Measurements from ENCODE around the gene JAKMIP3.
"Not testable (repeated sequence)": the region's sequence is repeated elsewhere in the genome, so short reads cannot be mapped to it uniquely, and the experiment has no call there.

Gene JAKMIP3

GRCh38 chr10:132066812-132067211 is 1.1 kb downstream of the JAKMIP3 start:
- DNase-seq: no peak

GRCh38 chr10:132068431-132069121 is 2.8 kb downstream of the JAKMIP3 start:
- no peak for DNase-seq

- DNase-seq: no peak
Observed at GRCh38 chr10:132069122-132069848, 3.5 kb downstream of the JAKMIP3 start.

GRCh38 chr10:132069849-132070182 is 4.1 kb downstream of the JAKMIP3 start:
- no peak for DNase-seq

GRCh38 chr10:132070724-132071123 is 5.0 kb downstream of the JAKMIP3 start:
- DNase-seq: no peak

- DNase-seq: no peak
Observed at GRCh38 chr10:132071667-132072066, 5.9 kb downstream of the JAKMIP3 start.

- no peak for DNase-seq
Observed at GRCh38 chr10:132075909-132076577, 10.3 kb downstream of the JAKMIP3 start.

- DNase-seq: no peak
Observed at GRCh38 chr10:132076578-132077081, 10.9 kb downstream of the JAKMIP3 start.

- no peak for DNase-seq
Observed at GRCh38 chr10:132077091-132077490, 11.3 kb downstream of the JAKMIP3 start.

- no peak for DNase-seq
Observed at GRCh38 chr10:132078746-132079345, 13.1 kb downstream of the JAKMIP3 start.

- not testable (repeated sequence) for DNase-seq
Observed at GRCh38 chr10:132084384-132084783, 18.6 kb downstream of the JAKMIP3 start.

- DNase-seq: not testable (repeated sequence)
Observed at GRCh38 chr10:132093236-132093635, 27.5 kb downstream of the JAKMIP3 start.

GRCh38 chr10:132094581-132095234 is 29.0 kb downstream of the JAKMIP3 start:
- DNase-seq: no peak

- no peak for DNase-seq
Observed at GRCh38 chr10:132095403-132096113, 29.8 kb downstream of the JAKMIP3 start.

GRCh38 chr10:132096223-132096622 is 30.5 kb downstream of the JAKMIP3 start:
- DNase-seq: no peak

GRCh38 chr10:132096863-132097478 is 31.2 kb downstream of the JAKMIP3 start:
- no peak for DNase-seq

GRCh38 chr10:132097609-132098377 is 32.0 kb downstream of the JAKMIP3 start:
- DNase-seq: no peak

- DNase-seq: no peak
Observed at GRCh38 chr10:132098539-132099388, 33.0 kb downstream of the JAKMIP3 start.

- DNase-seq: no peak
Observed at GRCh38 chr10:132099389-132100090, 33.8 kb downstream of the JAKMIP3 start.

Data from right hindlimb (tissue), 1 donor.